GM12891 (cell line): ENCODE data around the gene MON2.

Source experiments
- POLR2A ChIP-seq: IDR thresholded peaks from 2 replicates; pipeline ENCODE4 v1.6.1; 2011; ENCODE audit warnings: low read depth, low read length, control low read depth
- POLR2AphosphoS5 ChIP-seq: IDR thresholded peaks from 2 replicates; pipeline ENCODE4 v1.6.1; 2011; ENCODE audit warnings: low read depth, low read length, control low read depth
- POU2F2 ChIP-seq: IDR thresholded peaks from 2 replicates; pipeline ENCODE4 v1.6.1; 2011; ENCODE audit warnings: low read depth, mild to moderate bottlenecking, control low read depth, low read length, moderate library complexity
- SPI1 ChIP-seq: IDR thresholded peaks from 2 replicates; pipeline ENCODE4 v1.6.1; 2011; ENCODE audit warnings: low read depth, low read length, control low read depth
- TAF1 ChIP-seq: IDR thresholded peaks from 2 replicates; pipeline ENCODE4 v1.6.1; 2011; ENCODE audit warnings: low read depth, low read length, control low read depth

DNA sequence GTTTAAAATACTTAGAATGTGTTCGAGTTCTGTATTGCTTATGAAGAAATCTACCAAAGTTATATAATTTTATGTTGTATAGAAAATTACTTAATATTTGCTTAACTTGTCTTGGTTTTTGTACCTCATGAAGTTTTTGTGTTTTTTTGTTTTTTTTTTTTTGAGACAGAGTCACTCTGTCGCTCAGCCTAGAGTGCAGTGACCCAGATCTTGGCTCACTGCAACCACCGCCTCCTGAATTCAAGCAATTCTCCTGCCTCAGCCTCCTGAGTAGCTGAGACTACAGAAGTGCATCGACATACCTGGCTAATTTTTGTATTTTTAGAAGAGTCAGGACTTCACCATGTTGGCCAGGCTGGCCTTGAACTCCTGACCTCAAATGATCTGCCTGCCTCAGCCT lies 69.9 kb downstream of the MON2 start:
- TF ChIP-seq POU2F2 (no peak), TAF1 (no peak), POLR2A (no peak), POLR2AphosphoS5 (no peak), SPI1 (no peak)
